Caco-2 (cell line): ENCODE results near the gene GRM2. TPM values are rescaled to one million over a fixed set of nuclear protein-coding genes. Genes with fewer than 3 reads are reported as not detected.

Experiments used
- BruUV-seq: library from RNA; stranded (reverse); fragments of 400-500 nt; replicated peaks from 2 replicates; lab custom pipeline; 2021; lab: Mats Ljungman, UMichigan
- CTCF ChIA-PET: fragments of 300-600 bp; sonication (Branson Sonifier 250); formaldehyde crosslinking; loops from one replicate; lab custom pipeline; 2022; ENCODE audit warnings: antibody characterized with exemption; lab: Charles Lee
- POLR2A ChIA-PET: fragments of 300-600 bp; sonication (Branson Sonifier 250); formaldehyde crosslinking; loops from one replicate; lab custom pipeline; 2022; ENCODE audit warnings: antibody characterized with exemption; lab: Charles Lee
- DNase-seq, 2 experiments: peaks; one replicate each; pipeline versions ENCODE4 v3.0.0 to v3.0.0-alpha.2; 2020 to 2022
- H3K27me3 ChIP-seq: replicated peaks from 2 replicates; pipeline ENCODE4 v1.6.0; 2011; ENCODE audit warnings: low read length; ENCODE audit not compliant: control insufficient read depth, insufficient read depth
- H3K36me3 ChIP-seq: 2 replicates; pipeline ENCODE4 v1.5.1; 2011; ENCODE audit warnings: low read length; ENCODE audit not compliant: control insufficient read depth, insufficient read depth
- H3K4me1 ChIP-seq: fragments of 250-450 bp; sonication (Bioruptor Pico); 2 replicates; pipeline ENCODE4 v1.5.1; 2020; ENCODE audit warnings: mild to moderate bottlenecking
- H3K4me3 ChIP-seq: 2 replicates; pipeline ENCODE4 v1.5.1; 2011; ENCODE audit warnings: low read depth, mild to moderate bottlenecking, control low read depth, low read length
- H3K9me3 ChIP-seq: fragments of 250-450 bp; sonication (Bioruptor Pico); 2 replicates; pipeline ENCODE4 v1.5.1; 2020; ENCODE audit warnings: mild to moderate bottlenecking, moderate library complexity
- H3K27ac Mint-ChIP-seq: one replicate; pipeline ENCODE4 v1.8.0; 2022; ENCODE audit warnings: mixed read lengths; ENCODE audit not compliant: unreplicated experiment
- H3K27me3 Mint-ChIP-seq: one replicate; pipeline ENCODE4 v1.8.0; 2022; ENCODE audit warnings: mixed read lengths; ENCODE audit not compliant: insufficient read depth, unreplicated experiment
- H3K36me3 Mint-ChIP-seq: one replicate; pipeline ENCODE4 v1.8.0; 2022; ENCODE audit warnings: mild to moderate bottlenecking, mixed read lengths; ENCODE audit not compliant: insufficient read depth, unreplicated experiment
- H3K4me1 Mint-ChIP-seq: one replicate; pipeline ENCODE4 v1.8.0; 2022; ENCODE audit warnings: low read depth, mixed read lengths; ENCODE audit not compliant: unreplicated experiment
- H3K4me3 Mint-ChIP-seq: one replicate; pipeline ENCODE4 v1.8.0; 2022; ENCODE audit warnings: mild to moderate bottlenecking, moderate library complexity, mixed read lengths; ENCODE audit not compliant: unreplicated experiment
- H3K9me3 Mint-ChIP-seq: one replicate; pipeline ENCODE4 v1.8.0; 2022; ENCODE audit warnings: mixed read lengths; ENCODE audit not compliant: unreplicated experiment
- CTCF ChIP-seq, 2 experiments: fragments of 200-600 bp in 1 of 2; IDR thresholded peaks; 1 replicate in 1 of 2; 2 replicates in 1 of 2; pipeline versions ENCODE4 v1.5.1 to v1.8.0; 2011 to 2022; ENCODE audit warnings: antibody characterized with exemption in 1 of 2, control low read depth in 1 of 2, inconsistent platforms in 1 of 2, low read depth in 1 of 2, low read length in 1 of 2, mild to moderate bottlenecking in 1 of 2, moderate library complexity in 1 of 2; ENCODE audit not compliant: insufficient read depth in 1 of 2, severe bottlenecking in 1 of 2, unreplicated experiment in 1 of 2
- intact Hi-C: fragments of 100-400 bp; cut with micrococcal nuclease; formaldehyde crosslinking; loops from one replicate; pipeline ENCODE4 v1.10.0; 2022; ENCODE audit not compliant: unreplicated experiment
- total RNA-seq: library from RNA; stranded (reverse); gene quantifications from 2 replicates; pipeline ENCODE4 v1.2.3, GENCODE V29; 2022

The GRM2 gene
- total RNA-seq, 1 experiment from 2014 or later: 0.14 TPM

- intact Hi-C loops: no loop called here
- TF ChIP-seq CTCF (IDR thresholded peaks at IDR 0.05; ENCODE audit: insufficient read depth in 1 of 2, low read depth in 1 of 2, low read length in 1 of 2, severe bottlenecking in 1 of 2, unreplicated experiment in 1 of 2): no peak
- no TSS peak for BruUV-seq
- H3K36me3 ChIP-seq: no peaks in the 10 kb centered on the region
- H3K4me1 Mint-ChIP-seq: no peaks in the 10 kb centered on the region
- no peak overlapping the region for H3K4me3 Mint-ChIP-seq
- H3K4me3 ChIP-seq: no peak overlapping the region
- POLR2A ChIA-PET: no interaction called here
- H3K27me3 ChIP-seq: no peaks in the 10 kb centered on the region; the same call in 1 of the 2 replicates
- no peak overlapping the region for H3K27ac Mint-ChIP-seq
- H3K9me3 ChIP-seq: no peaks in the 10 kb centered on the region
- CTCF ChIA-PET: no interaction called here
- DNase-seq: no peak
- peaks cover 23% of the 10 kb centered on the region for H3K27me3 Mint-ChIP-seq
- no peaks in the 10 kb centered on the region for H3K9me3 Mint-ChIP-seq
- H3K36me3 Mint-ChIP-seq: no peaks in the 10 kb centered on the region
- H3K4me1 ChIP-seq: no peaks in the 10 kb centered on the region
These were observed 8.5 kb downstream of the GRM2 start for GRCh38 chr3:51715231-51715976.

- Histone ChIP-seq H3K9me3 (no peaks in the 10 kb centered on the region), H3K27me3 (no peaks in the 10 kb centered on the region; the same call in 1 of the 2 replicates), H3K4me3 (no peak overlapping the region), H3K4me1 (no peaks in the 10 kb centered on the region), H3K36me3 (no peaks in the 10 kb centered on the region)
- no peak for DNase-seq
- no peaks in the 10 kb centered on the region for H3K4me1 Mint-ChIP-seq
- CTCF ChIA-PET: no interaction called here
- TF ChIP-seq CTCF (IDR thresholded peaks at IDR 0.05; ENCODE audit: insufficient read depth in 1 of 2, low read depth in 1 of 2, low read length in 1 of 2, severe bottlenecking in 1 of 2, unreplicated experiment in 1 of 2): no peak
- no peak overlapping the region for H3K27ac Mint-ChIP-seq
- BruUV-seq: no TSS peak
- H3K27me3 Mint-ChIP-seq: peaks cover 23% of the 10 kb centered on the region
- no peaks in the 10 kb centered on the region for H3K36me3 Mint-ChIP-seq
- intact Hi-C loops: no loop called here
- no peak overlapping the region for H3K4me3 Mint-ChIP-seq
- no peaks in the 10 kb centered on the region for H3K9me3 Mint-ChIP-seq
- POLR2A ChIA-PET: no interaction called here
These were observed 9.1 kb downstream of the GRM2 start for GRCh38 chr3:51715977-51716294.

- no peak overlapping the region for H3K27ac Mint-ChIP-seq
- ChIA-PET POLR2A (interaction anchor here (0.6 kb wide), 1 partner anchor 217 kb away, joined by 15 read pairs; no protein-coding TSS in a partner anchor), CTCF (no interaction called here)
- H3K36me3 ChIP-seq: no peaks in the 10 kb centered on the region
- intact Hi-C loops: no loop called here
- H3K36me3 Mint-ChIP-seq: no peaks in the 10 kb centered on the region
- no peaks in the 10 kb centered on the region for H3K9me3 ChIP-seq
- BruUV-seq: no TSS peak
- H3K9me3 Mint-ChIP-seq: no peaks in the 10 kb centered on the region
- H3K27me3 ChIP-seq: no peaks in the 10 kb centered on the region; the same call in 1 of the 2 replicates
- no peaks in the 10 kb centered on the region for H3K4me1 ChIP-seq
- peaks cover 23% of the 10 kb centered on the region for H3K27me3 Mint-ChIP-seq
- TF ChIP-seq CTCF (IDR thresholded peaks at IDR 0.05; ENCODE audit: insufficient read depth in 1 of 2, low read depth in 1 of 2, low read length in 1 of 2, severe bottlenecking in 1 of 2, unreplicated experiment in 1 of 2): no peak
- H3K4me3 Mint-ChIP-seq: no peak overlapping the region
- no peak overlapping the region for H3K4me3 ChIP-seq
- no peak for DNase-seq
- H3K4me1 Mint-ChIP-seq: no peaks in the 10 kb centered on the region
These were observed 9.9 kb downstream of the GRM2 start for GRCh38 chr3:51716805-51717204.
